H9 (cell line): ENCODE results near the gene FLACC1. TPM values are rescaled to one million over a fixed set of nuclear protein-coding genes. Genes with fewer than 3 reads are reported as not detected.

Experiments
- DNase-seq: peaks from one replicate; pipeline ENCODE4 v3.0.0-alpha.2; 2017
- H2AFZ ChIP-seq: one replicate; pipeline ENCODE4 v1.6.1; 2013; ENCODE audit warnings: mild to moderate bottlenecking, low read length, control low read depth, moderate library complexity
- H2AK5ac ChIP-seq: 2 replicates; pipeline ENCODE4 v1.6.1; 2013; ENCODE audit warnings: low read length, control low read depth, mixed read lengths; ENCODE audit not compliant: insufficient read length
- H2BK120ac ChIP-seq: one replicate; pipeline ENCODE4 v1.6.1; 2013; ENCODE audit warnings: low read depth, mild to moderate bottlenecking, low read length, control low read depth, inconsistent platforms; ENCODE audit not compliant: poor library complexity, severe bottlenecking
- H2BK12ac ChIP-seq: 2 replicates; pipeline ENCODE4 v1.6.1; 2013; ENCODE audit warnings: low read length, control low read depth, mixed read lengths, low read depth; ENCODE audit not compliant: insufficient read length
- H2BK15ac ChIP-seq: 2 replicates; pipeline ENCODE4 v1.6.1; 2013; ENCODE audit warnings: low read depth, low read length, control low read depth
- H2BK20ac ChIP-seq: one replicate; pipeline ENCODE4 v1.6.1; 2013; ENCODE audit warnings: low read depth, mild to moderate bottlenecking, low read length, control low read depth, inconsistent platforms; ENCODE audit not compliant: poor library complexity, severe bottlenecking
- H2BK5ac ChIP-seq: 2 replicates; pipeline ENCODE4 v1.6.1; 2013; ENCODE audit warnings: low read length, control low read depth, mixed read lengths; ENCODE audit not compliant: insufficient read length
- H3K14ac ChIP-seq: 2 replicates; pipeline ENCODE4 v1.6.1; 2013; ENCODE audit warnings: low read length, control low read depth; ENCODE audit not compliant: insufficient read depth
- H3K18ac ChIP-seq: 2 replicates; pipeline ENCODE4 v1.6.1; 2013; ENCODE audit warnings: low read depth, mild to moderate bottlenecking, mixed read lengths, low read length, control low read depth; ENCODE audit not compliant: insufficient read length
- H3K23ac ChIP-seq: 2 replicates; pipeline ENCODE4 v1.6.1; 2013; ENCODE audit warnings: low read length, control low read depth, mixed read lengths, low read depth; ENCODE audit not compliant: insufficient read length
- H3K23me2 ChIP-seq: 2 replicates; pipeline ENCODE4 v1.6.1; 2013; ENCODE audit warnings: low read depth, mild to moderate bottlenecking, mixed read lengths, low read length, control low read depth; ENCODE audit not compliant: insufficient read length, poor library complexity, severe bottlenecking
- H3K27ac ChIP-seq: 2 replicates; pipeline ENCODE4 v1.5.1; 2013; ENCODE audit warnings: low read length, control low read depth, mixed read lengths, low read depth; ENCODE audit not compliant: insufficient read length
- H3K27me3 ChIP-seq: 2 replicates; pipeline ENCODE4 v1.6.1; 2013; ENCODE audit warnings: low read length, control low read depth, inconsistent platforms; ENCODE audit not compliant: insufficient read depth
- H3K4ac ChIP-seq: 2 replicates; pipeline ENCODE4 v1.6.1; 2013; ENCODE audit warnings: low read depth, mild to moderate bottlenecking, control low read depth, inconsistent platforms, low read length, moderate library complexity
- H3K4me1 ChIP-seq: 2 replicates; pipeline ENCODE4 v1.6.1; 2013; ENCODE audit warnings: low read length, control low read depth, inconsistent platforms; ENCODE audit not compliant: insufficient read depth
- H3K4me2 ChIP-seq: 2 replicates; pipeline ENCODE4 v1.6.1; 2013; ENCODE audit warnings: low read length, control low read depth, mixed read lengths; ENCODE audit not compliant: insufficient read length, insufficient read depth
- H3K56ac ChIP-seq: 2 replicates; pipeline ENCODE4 v1.6.1; 2013; ENCODE audit warnings: low read depth, mild to moderate bottlenecking, mixed read lengths, low read length, control low read depth; ENCODE audit not compliant: insufficient read length
- H3K79me1 ChIP-seq: 2 replicates; pipeline ENCODE4 v1.6.1; 2013; ENCODE audit warnings: low read depth, mild to moderate bottlenecking, moderate library complexity, low read length, control low read depth, inconsistent platforms; ENCODE audit not compliant: insufficient read depth, poor library complexity, severe bottlenecking
- H3K79me2 ChIP-seq: 2 replicates; pipeline ENCODE4 v1.6.1; 2013; ENCODE audit warnings: low read length, control low read depth, inconsistent platforms; ENCODE audit not compliant: insufficient read depth
- H3K9ac ChIP-seq: 2 replicates; pipeline ENCODE4 v1.6.1; 2013; ENCODE audit warnings: low read length, control low read depth, mixed read lengths; ENCODE audit not compliant: insufficient read length; ENCODE audit errors: extremely low read depth
- H3K9me3 ChIP-seq: one replicate; pipeline ENCODE4 v1.6.1; 2013; ENCODE audit warnings: low read depth, low read length, inconsistent platforms; ENCODE audit not compliant: control insufficient read depth
- H3T11ph ChIP-seq: one replicate; pipeline ENCODE4 v1.6.1; 2013; ENCODE audit warnings: mild to moderate bottlenecking, low read length, control low read depth, inconsistent platforms
- H4K20me1 ChIP-seq: one replicate; pipeline ENCODE4 v1.6.1; 2013; ENCODE audit not compliant: control insufficient read depth, insufficient read length, insufficient read depth
- H4K5ac ChIP-seq: 2 replicates; pipeline ENCODE4 v1.6.1; 2013; ENCODE audit warnings: low read depth, mild to moderate bottlenecking, mixed read lengths, low read length, control low read depth; ENCODE audit not compliant: insufficient read length
- H4K8ac ChIP-seq: replicated peaks from 2 replicates; pipeline ENCODE4 v1.6.1; 2013; ENCODE audit warnings: low read length, control low read depth, mixed read lengths, low read depth; ENCODE audit not compliant: insufficient read length
- H4K91ac ChIP-seq: 2 replicates; pipeline ENCODE4 v1.6.1; 2013; ENCODE audit warnings: low read depth, mild to moderate bottlenecking, moderate library complexity, mixed read lengths, low read length, control low read depth; ENCODE audit not compliant: insufficient read length
- H3K27ac Mint-ChIP-seq, 3 experiments: 2 replicates in 2 of 3; 3 replicates in 1 of 3; pipeline ENCODE4 v1.8.0; 2020 to 2021; ENCODE audit warnings: mixed read lengths in 3 of 3, mild to moderate bottlenecking in 1 of 3, moderate library complexity in 1 of 3
- H3K27me3 Mint-ChIP-seq: 2 replicates; pipeline ENCODE4 v1.8.0; 2021; ENCODE audit warnings: low read depth, mild to moderate bottlenecking, moderate library complexity, mixed read lengths
- H3K36me3 Mint-ChIP-seq, 3 experiments: 2 replicates in 2 of 3; 3 replicates in 1 of 3; pipeline ENCODE4 v1.8.0; 2020 to 2021; ENCODE audit warnings: low read depth in 3 of 3, mixed read lengths in 3 of 3; ENCODE audit not compliant: insufficient read depth in 1 of 3
- H3K4me1 Mint-ChIP-seq, 2 experiments: 2 replicates each; pipeline ENCODE4 v1.8.0; 2020; ENCODE audit warnings: mixed read lengths in 2 of 2
- H3K4me3 Mint-ChIP-seq, 2 experiments: 2 replicates in 1 of 2; 3 replicates in 1 of 2; pipeline ENCODE4 v1.8.0; 2020 to 2021; ENCODE audit warnings: mild to moderate bottlenecking in 2 of 2, mixed read lengths in 2 of 2, moderate library complexity in 1 of 2
- H3K9me3 Mint-ChIP-seq, 2 experiments: 2 replicates in 1 of 2; 3 replicates in 1 of 2; pipeline ENCODE4 v1.8.0; 2020; ENCODE audit warnings: mild to moderate bottlenecking in 2 of 2, mixed read lengths in 2 of 2, moderate library complexity in 1 of 2
- CTCF ChIP-seq: fragments of 200-600 bp; sonication (generic); conservative IDR thresholded peaks from 3 replicates; pipeline ENCODE4 v1.8.0; 2021; ENCODE audit warnings: antibody characterized with exemption, mild to moderate bottlenecking
- WGBS: extraction: QIAGEN DNeasy Blood & Tissue Kit; methylation state at CpG from one replicate; pipeline ENCODE4 v1.1.7; 2013; ENCODE audit warnings: missing lambda C conversion rate, low lambda C conversion rate, mixed read lengths; ENCODE audit not compliant: insufficient read length; ENCODE audit errors: extremely low coverage; 5-methylcytosine and 5-hydroxymethylcytosine counted together
- total RNA-seq: library from RNA; stranded (reverse); gene quantifications from 2 replicates; pipeline ENCODE4 v1.2.1, GENCODE V29; 2021

FLACC1 gene
- total RNA-seq, 1 experiment from 2014 or later = 0.42 TPM

GRCh38 chr2:201378496-201379397, 21.6 kb upstream of the FLACC1 start:
- Histone ChIP-seq H4K5ac (no peak overlapping the region), H4K91ac (no peak overlapping the region), H3K9ac (no peak overlapping the region), H3K23ac (no peak overlapping the region), H3K9me3 (no peaks in the 10 kb centered on the region), H2BK15ac (no peak overlapping the region), H3K79me2 (no peaks in the 10 kb centered on the region), H2AFZ (no peak overlapping the region), H2BK120ac (no peak overlapping the region), H4K8ac (no peak overlapping the region), H3K18ac (no peak overlapping the region), H3K27me3 (no peaks in the 10 kb centered on the region), H2BK12ac (no peak overlapping the region), H2BK20ac (no peak overlapping the region), H3K79me1 (no peaks in the 10 kb centered on the region), H4K20me1 (no peaks in the 10 kb centered on the region), H3K27ac (no peak overlapping the region), H3K4me1 (no peaks in the 10 kb centered on the region; the same call in 1 of the 2 replicates), H3T11ph (no peak overlapping the region), H3K4me2 (no peak overlapping the region), H2AK5ac (no peak overlapping the region), H2BK5ac (no peak overlapping the region), H3K4ac (no peak overlapping the region), H3K56ac (no peak overlapping the region), H3K23me2 (no peaks in the 10 kb centered on the region), H3K14ac (no peak overlapping the region)
- WGBS = no CpG with 5 or more reads among the region's 5 CpGs
- Mint-ChIP-seq H3K27me3 (no peaks in the 10 kb centered on the region), H3K4me3 (no peak overlapping the region), H3K9me3 (peaks cover 8 to 10% of the 10 kb centered on the region in 2 experiments; a peak in 3 of 5 replicates), H3K36me3 (peaks cover 12 to 24% (median 18%) of the 10 kb centered on the region in 3 experiments), H3K27ac (peak overlapping the region in 2 of 3 experiments; percentile 88 to 93; a peak in 6 of 7 replicates), H3K4me1 (peaks cover 7 to 12% of the 10 kb centered on the region in 2 experiments)
- no peak for TF ChIP-seq CTCF
- DNase-seq = no peak
